Fibroblast of peridontal ligament (primary cell): ENCODE measurements around the gene ETFA.
A peak's percentile ranks its signal among the peaks of the same experiment; 100 is the strongest.

ENCODE experiments used
- DNase-seq: peaks from one replicate; pipeline ENCODE4 v3.0.0-alpha.2; 2010; ENCODE audit errors: extremely low read depth

The ETFA gene

GRCh38 chr15:76196269-76197231 is 114.7 kb downstream of the ETFA start:
- peak; percentile 62 for DNase-seq

GRCh38 chr15:76195506-76196268 is 115.6 kb downstream of the ETFA start:
- no peak for DNase-seq

GRCh38 chr15:76193934-76194333 is 117.3 kb downstream of the ETFA start:
- DNase-seq, result no peak

GRCh38 chr15:76192715-76193114 is 118.6 kb downstream of the ETFA start:
- DNase-seq, result no peak

- DNase-seq, result no peak
Observed at GRCh38 chr15:76191539-76192244, 119.6 kb downstream of the ETFA start.

DNA sequence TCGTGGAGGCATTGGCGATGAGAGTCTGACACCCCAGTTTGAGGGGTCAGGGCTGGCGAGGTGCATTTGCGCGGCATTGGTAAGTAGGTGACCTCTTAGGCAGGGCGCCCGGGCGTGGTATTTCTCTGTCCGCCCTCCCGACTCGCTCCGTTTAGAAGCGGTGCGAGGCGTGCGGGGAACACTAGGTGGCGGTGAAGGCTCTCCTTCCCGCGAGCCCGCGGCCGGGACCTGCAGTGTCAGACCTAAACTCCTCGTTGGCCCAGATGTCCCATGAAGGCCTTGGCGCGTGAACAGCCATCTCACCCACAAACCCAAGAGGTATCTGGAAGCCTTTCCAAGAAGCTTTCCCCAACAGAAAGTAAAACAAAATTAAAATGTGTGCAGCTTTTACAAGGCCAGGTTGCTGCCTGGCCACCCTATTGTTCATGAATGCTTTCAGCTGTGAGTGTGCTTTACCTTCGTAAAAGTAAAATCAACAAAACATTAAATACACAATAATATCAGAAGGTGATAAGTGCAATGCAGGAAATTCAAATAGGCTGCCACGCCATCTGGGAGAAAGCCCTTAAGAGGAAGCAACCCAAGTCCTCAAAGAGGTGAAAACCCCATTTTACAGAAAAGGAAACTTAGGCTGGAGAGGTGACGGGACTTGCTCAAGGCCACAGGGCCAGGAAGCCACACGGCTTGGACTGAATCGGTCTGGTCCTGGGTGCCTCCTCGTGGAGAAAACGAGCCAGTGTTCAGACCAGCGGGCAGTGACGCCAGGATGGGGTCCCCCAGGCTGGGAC is 120.3 kb downstream of the ETFA start:
- DNase-seq, result peak; percentile 66

DNA sequence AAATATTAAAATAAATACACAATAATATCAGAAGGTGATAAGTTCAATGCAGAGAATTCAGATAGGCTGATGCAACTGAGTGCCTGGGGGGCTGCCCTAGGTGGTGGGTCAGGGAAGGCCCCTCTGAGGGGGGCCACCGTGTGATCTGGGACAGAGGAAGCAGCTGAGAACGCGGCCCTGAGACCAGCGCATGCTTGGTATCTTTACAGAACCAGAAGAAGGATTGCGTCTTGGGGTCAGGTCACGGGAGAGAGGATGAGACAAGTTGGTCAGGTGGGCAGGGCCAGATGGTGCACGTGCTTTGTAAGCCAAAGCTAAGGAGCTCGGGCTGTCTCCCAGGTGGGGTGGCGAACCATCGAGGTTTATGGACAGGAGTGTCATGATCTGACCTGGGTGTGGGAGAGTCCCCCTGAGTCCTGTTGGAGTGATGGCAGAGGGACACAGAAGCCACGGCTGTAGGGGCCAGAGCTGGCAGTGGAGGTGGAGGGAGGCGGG is 121.2 kb downstream of the ETFA start:
- no peak for DNase-seq

DNA sequence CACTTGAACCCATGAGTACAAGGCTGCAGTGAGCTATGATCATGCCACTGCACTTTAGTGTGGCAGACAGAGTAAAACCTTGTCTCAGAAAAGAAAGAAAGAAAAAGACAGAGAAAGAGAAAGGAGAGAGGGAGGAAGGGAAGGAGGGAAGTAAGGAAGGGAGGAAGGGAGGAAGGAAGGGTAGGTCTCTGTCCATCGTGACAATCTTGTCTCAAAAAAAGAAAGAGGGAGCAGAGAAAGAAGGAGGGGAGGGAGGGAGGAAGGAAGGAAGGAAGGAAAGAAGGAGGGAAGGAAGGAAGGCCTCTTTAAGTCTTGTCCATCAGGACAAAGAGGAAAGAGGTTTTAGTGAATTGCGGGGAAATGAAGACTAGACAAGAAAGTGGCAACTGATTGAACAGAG is 122.2 kb downstream of the ETFA start:
- no peak for DNase-seq

DNA sequence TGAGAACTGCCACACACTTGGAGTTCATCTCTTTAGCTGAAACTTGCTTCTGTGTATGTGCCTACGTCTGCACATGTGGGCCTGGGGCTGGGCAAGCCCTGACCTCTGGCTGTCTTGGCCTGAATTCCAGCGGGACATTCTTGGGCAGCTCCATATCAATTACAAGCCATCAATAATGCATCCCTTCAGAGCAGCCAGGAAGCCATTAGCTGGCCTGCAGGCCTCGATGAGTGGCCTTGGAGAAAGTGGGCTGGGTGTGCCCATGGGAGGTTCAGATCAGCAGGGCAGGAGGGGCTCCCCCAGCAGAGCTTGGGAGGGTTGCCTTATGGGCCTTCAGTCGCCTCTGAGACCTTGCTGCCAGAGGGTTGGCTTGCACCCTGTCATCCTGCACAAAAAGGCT is 124.1 kb downstream of the ETFA start:
- no peak for DNase-seq

DNA sequence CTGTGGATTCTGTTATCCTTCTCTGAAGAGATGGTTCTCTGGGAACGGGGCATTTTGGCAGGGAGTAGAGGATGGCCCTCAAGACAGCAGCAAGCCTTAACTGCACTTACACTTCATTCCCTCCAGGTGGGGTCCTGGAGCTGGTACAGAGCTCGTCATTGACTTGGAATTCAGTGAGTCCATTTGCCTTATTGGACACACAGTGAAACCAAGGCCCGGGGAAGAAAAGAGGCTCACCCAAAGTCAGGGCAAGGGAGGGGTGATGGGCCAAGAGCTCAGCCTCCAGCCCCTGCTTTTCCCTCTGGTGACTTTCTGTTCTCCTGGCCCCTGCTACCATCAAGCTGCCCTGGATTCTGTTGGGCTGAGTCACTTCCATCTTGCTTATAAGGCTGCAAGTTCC is 125.6 kb downstream of the ETFA start:
- peak; percentile 69 for DNase-seq

GRCh38 chr15:76184650-76185035 is 126.6 kb downstream of the ETFA start:
- no peak for DNase-seq

DNA sequence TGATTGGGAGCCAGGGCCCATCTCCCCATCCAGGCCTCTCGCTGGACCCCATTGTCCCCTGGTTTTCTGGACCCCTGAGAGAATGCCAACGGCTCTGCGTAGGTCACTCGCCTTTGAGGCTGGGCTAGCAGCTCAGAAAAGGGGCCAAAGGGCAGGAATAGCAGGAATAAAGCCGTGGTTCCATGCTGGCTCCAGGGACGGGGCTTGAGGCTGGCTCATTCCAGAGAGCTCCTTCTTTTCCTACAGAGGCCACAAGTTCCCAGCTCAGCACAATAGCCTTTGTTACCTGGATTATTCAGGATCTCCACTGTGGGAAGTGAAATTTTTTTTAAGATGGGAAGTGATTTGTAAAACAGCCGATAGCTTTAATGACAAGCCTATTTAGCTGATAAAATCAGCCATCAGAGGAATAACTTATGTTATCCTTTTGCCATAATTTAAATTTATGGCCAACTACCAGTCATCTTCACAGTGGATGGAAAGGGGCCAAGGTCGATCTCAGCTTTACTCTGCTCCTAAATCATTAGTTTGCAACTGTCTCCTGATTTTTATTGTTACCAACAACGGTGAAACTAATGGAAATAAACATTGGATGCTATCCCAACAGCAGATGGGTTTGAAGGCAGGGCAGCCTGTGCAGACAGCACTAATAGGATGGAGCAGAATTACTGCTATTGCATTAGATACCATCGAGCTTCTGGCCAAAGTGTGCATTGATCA is 127.2 kb downstream of the ETFA start:
- no peak for DNase-seq

- DNase-seq, result no peak
Observed at GRCh38 chr15:76181705-76182107, 129.6 kb downstream of the ETFA start.

- DNase-seq, result no peak
Observed at GRCh38 chr15:76180321-76180720, 130.9 kb downstream of the ETFA start.

DNA sequence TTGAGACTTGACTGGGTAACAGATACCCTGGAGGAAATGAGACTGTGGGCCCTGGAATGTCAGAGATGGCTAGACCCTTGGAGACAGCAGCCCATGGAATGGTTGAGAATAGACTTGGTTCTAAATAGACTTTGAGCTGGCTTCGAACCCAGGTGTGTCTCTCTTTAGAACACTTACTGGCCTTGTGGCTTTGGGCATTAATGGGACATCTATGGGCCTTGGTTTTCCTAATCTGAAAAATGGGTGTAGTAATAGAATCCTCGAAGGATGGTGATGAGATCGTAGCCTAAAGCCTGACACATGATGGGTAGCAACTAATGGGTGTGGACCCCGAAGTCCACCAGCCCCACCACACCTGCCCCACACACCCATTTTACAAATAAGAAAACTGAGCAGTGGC is 132.2 kb downstream of the ETFA start:
- no peak for DNase-seq

GRCh38 chr15:76178296-76179000 is 132.8 kb downstream of the ETFA start:
- no peak for DNase-seq

DNA sequence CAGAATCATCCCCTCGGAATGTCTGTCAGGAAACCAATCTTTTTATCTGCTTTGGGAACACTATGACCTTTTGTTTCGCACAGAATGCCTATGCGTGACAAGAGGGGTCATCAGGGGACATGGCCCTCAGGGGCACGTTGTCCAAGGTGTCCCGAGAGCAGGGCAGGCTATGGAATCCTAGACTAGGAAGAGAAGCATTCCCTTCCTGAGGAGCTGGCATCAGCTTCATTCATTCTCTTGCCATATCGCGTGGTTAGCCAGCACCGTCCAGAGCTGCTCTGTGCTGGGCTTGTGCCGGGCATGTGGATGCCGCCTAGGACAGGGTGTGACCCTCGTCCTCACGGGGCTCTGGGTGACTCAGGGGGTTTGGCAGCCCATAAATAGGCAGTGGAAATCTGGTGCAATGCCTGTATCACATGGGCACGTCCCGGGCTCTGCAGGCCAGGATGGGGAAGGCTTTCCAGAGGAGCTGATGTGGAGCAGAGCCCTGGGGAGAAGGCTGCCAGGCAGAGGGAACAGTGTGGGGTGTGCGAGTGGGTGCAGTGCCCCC is 133.7 kb downstream of the ETFA start:
- DNase-seq, result peak; percentile 69

DNA sequence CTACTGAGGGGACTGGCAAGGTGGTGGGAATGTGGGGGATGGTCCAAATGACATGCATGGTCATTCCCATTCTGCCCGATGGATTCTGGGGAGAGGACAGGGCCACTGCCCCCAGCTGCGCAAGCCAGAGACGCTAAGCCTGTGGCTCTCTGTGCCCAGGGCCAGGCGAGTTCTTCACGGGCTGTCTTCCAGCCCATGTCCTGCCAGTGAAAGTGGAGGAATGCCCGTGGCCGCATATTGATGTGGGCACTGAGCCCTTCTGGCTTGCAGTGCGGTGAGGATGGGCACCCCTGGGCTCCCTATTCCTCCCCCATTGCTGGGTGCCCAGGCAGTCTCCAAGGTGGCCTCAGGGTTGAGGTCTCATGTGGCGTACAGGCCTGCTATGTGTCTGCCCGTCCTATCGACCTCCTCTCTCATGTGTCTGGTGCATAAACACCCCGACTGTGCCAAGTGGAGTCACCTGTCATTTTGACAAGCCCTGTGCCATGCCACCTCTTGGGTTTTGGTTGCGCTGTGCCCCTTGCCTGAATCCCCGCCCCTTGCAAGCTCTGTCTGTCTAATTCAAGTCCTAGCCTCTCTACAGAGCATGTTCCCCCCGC is 134.7 kb downstream of the ETFA start:
- no peak for DNase-seq

GRCh38 chr15:76176059-76176458 is 135.2 kb downstream of the ETFA start:
- no peak for DNase-seq
